Measurements from ENCODE around the gene CHD9. TPM values are rescaled to one million over a fixed set of nuclear protein-coding genes. Genes with fewer than 3 reads are reported as not detected.
"Not testable (repeated sequence)": the region's sequence is repeated elsewhere in the genome, so short reads cannot be mapped to it uniquely, and the experiment has no call there.

CHD9 gene
- total and polyA plus RNA-seq, 3 donors from 2014 or later, result 10.4 to 67.3 (median 57.5) TPM

- intact Hi-C loops (cut with DNase I; ENCODE audit: low total_unique reads), result no loop called here
- Histone ChIP-seq H3K9me3 (no peaks in the 10 kb centered on the region), H3K4me3 (no peak overlapping the region), H3K36me3 (ENCODE audit: low read depth, missing control alignments) (no peaks in the 10 kb centered on the region), H3K27ac (no peak overlapping the region), H3K4me1 (no peaks in the 10 kb centered on the region), H3K27me3 (no peaks in the 10 kb centered on the region)
- TF ChIP-seq POLR2A (IDR thresholded peaks at IDR 0.05), result no peak
- TF ChIP-seq, protein P1, sequence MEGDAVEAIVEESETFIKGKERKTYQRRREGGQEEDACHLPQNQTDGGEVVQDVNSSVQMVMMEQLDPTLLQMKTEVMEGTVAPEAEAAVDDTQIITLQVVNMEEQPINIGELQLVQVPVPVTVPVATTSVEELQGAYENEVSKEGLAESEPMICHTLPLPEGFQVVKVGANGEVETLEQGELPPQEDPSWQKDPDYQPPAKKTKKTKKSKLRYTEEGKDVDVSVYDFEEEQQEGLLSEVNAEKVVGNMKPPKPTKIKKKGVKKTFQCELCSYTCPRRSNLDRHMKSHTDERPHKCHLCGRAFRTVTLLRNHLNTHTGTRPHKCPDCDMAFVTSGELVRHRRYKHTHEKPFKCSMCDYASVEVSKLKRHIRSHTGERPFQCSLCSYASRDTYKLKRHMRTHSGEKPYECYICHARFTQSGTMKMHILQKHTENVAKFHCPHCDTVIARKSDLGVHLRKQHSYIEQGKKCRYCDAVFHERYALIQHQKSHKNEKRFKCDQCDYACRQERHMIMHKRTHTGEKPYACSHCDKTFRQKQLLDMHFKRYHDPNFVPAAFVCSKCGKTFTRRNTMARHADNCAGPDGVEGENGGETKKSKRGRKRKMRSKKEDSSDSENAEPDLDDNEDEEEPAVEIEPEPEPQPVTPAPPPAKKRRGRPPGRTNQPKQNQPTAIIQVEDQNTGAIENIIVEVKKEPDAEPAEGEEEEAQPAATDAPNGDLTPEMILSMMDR (IDR thresholded peaks at IDR 0.05), result no peak
- 92% methylated on average over 3 of the region's 3 CpGs for WGBS, 2 donors
- no peak for DNase-seq
Observed at GRCh38 chr16:53258809-53259208, 204.0 kb downstream of the CHD9 start.

- Histone ChIP-seq H3K4me3 (no peak overlapping the region), H3K4me1 (no peaks in the 10 kb centered on the region), H3K9me3 (no peaks in the 10 kb centered on the region), H3K27me3 (no peaks in the 10 kb centered on the region), H3K27ac (no peak overlapping the region), H3K36me3 (ENCODE audit: low read depth, missing control alignments) (no peaks in the 10 kb centered on the region)
- intact Hi-C loops (cut with DNase I; ENCODE audit: low total_unique reads), result no loop called here
- no peak for DNase-seq
- no peak for TF ChIP-seq POLR2A (IDR thresholded peaks at IDR 0.05)
- TF ChIP-seq, protein P1 (IDR thresholded peaks at IDR 0.05), result no peak
- WGBS, 2 donors, result 89 to 97% methylated on average over 2 of the region's 2 CpGs
Observed at GRCh38 chr16:53261276-53261675, 206.5 kb downstream of the CHD9 start.

GRCh38 chr16:53262645-53263044, 207.9 kb downstream of the CHD9 start:
- TF ChIP-seq POLR2A (IDR thresholded peaks at IDR 0.05), result no peak
- TF ChIP-seq, protein P1 (IDR thresholded peaks at IDR 0.05), result no peak
- H3K27ac ChIP-seq, result no peak overlapping the region
- H3K9me3 ChIP-seq, result no peaks in the 10 kb centered on the region
- no peak overlapping the region for H3K4me3 ChIP-seq
- no peaks in the 10 kb centered on the region for H3K27me3 ChIP-seq
- no peaks in the 10 kb centered on the region for H3K4me1 ChIP-seq
- 87 to 96% methylated on average over 2 of the region's 2 CpGs for WGBS, 2 donors
- DNase-seq, result no peak
- intact Hi-C loops (cut with DNase I; ENCODE audit: low total_unique reads), result no loop called here
- no peaks in the 10 kb centered on the region for H3K36me3 ChIP-seq (ENCODE audit: low read depth, missing control alignments)

DNA sequence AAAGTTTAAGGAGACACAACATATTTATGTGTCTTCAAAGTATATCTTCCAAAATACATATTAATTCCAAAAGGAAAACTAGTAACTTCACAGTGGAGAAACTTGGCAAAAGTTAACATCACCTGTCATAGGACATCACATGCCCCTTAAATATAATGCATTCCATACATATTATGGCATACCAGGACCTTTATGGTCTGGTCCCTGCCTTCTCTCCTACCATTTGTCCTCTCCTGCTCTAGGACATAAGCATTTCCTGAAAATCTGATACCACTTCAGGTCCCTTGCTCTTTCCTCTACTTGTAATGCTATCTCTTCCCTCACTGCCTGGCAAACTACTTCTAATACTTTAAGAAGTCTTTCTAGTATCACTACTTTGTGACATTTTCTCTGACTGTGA, 211.4 kb downstream of the CHD9 start:
- no peak for DNase-seq
- H3K27ac ChIP-seq, result no peak overlapping the region
- no peaks in the 10 kb centered on the region for H3K4me1 ChIP-seq
- H3K9me3 ChIP-seq, result no peaks in the 10 kb centered on the region
- no peaks in the 10 kb centered on the region for H3K27me3 ChIP-seq
- H3K36me3 ChIP-seq (ENCODE audit: low read depth, missing control alignments), result no peaks in the 10 kb centered on the region
- intact Hi-C loops (cut with DNase I; ENCODE audit: low total_unique reads), result no loop called here
- no peak overlapping the region for H3K4me3 ChIP-seq
- no peak for TF ChIP-seq POLR2A (IDR thresholded peaks at IDR 0.05)
- TF ChIP-seq, protein P1 (IDR thresholded peaks at IDR 0.05), result no peak

- H3K4me3 ChIP-seq; H3K36me3 ChIP-seq (ENCODE audit: low read depth, missing control alignments); intact Hi-C loops (cut with DNase I; ENCODE audit: low total_unique reads); H3K27me3 ChIP-seq; H3K27ac ChIP-seq; H3K4me1 ChIP-seq; H3K9me3 ChIP-seq; DNase-seq: not testable (repeated sequence)
- 93 to 97% methylated on average over 1 of the region's 2 CpGs for WGBS, 2 donors
Observed at GRCh38 chr16:53278498-53278897, 223.7 kb downstream of the CHD9 start.
